Endodermal cell (in vitro differentiated cells): ENCODE results near the gene GAGE12G. TPM values are rescaled to one million over a fixed set of nuclear protein-coding genes. Genes with fewer than 3 reads are reported as not detected.
"Not testable (repeated sequence)": the region's sequence is repeated elsewhere in the genome, so short reads cannot be mapped to it uniquely, and the experiment has no call there.

Experiments
- DNase-seq: peaks from one replicate; pipeline ENCODE4 v3.0.0-alpha.2; 2017
- H3K27ac ChIP-seq: 2 replicates; pipeline ENCODE4 v1.5.1; 2013; ENCODE audit warnings: mild to moderate bottlenecking, low read depth, low read length, moderate library complexity
- H3K27me3 ChIP-seq: 2 replicates; pipeline ENCODE4 v1.6.1; 2013; ENCODE audit warnings: mild to moderate bottlenecking, low read length, moderate library complexity; ENCODE audit not compliant: insufficient read depth, control insufficient read depth, poor library complexity, severe bottlenecking
- H3K36me3 ChIP-seq: 2 replicates; pipeline ENCODE4 v1.7.0; 2013; ENCODE audit warnings: mild to moderate bottlenecking, low read length, moderate library complexity; ENCODE audit not compliant: control insufficient read depth, insufficient read depth
- H3K4me1 ChIP-seq: one replicate; pipeline ENCODE4 v1.7.0; 2013; ENCODE audit warnings: low read length; ENCODE audit not compliant: control insufficient read depth, insufficient read depth
- H3K4me3 ChIP-seq: 2 replicates; pipeline ENCODE4 v1.5.1; 2013; ENCODE audit warnings: mild to moderate bottlenecking, low read length, moderate library complexity
- H3K9ac ChIP-seq: 2 replicates; pipeline ENCODE4 v1.6.1; 2013; ENCODE audit warnings: mild to moderate bottlenecking, low read length, moderate library complexity; ENCODE audit not compliant: poor library complexity, severe bottlenecking; ENCODE audit errors: extremely low read depth
- H3K9me3 ChIP-seq: 2 replicates; pipeline ENCODE4 v1.6.1; 2013; ENCODE audit warnings: mild to moderate bottlenecking, low read length, moderate library complexity; ENCODE audit not compliant: control insufficient read depth
- H3K27ac Mint-ChIP-seq: 2 replicates; pipeline ENCODE4 v1.8.0; 2020; ENCODE audit warnings: mixed read lengths
- H3K27me3 Mint-ChIP-seq: 2 replicates; pipeline ENCODE4 v1.8.0; 2021; ENCODE audit warnings: mild to moderate bottlenecking, mixed read lengths; ENCODE audit not compliant: insufficient read depth
- H3K36me3 Mint-ChIP-seq: 2 replicates; pipeline ENCODE4 v1.8.0; 2020; ENCODE audit warnings: low read depth, mixed read lengths
- H3K4me1 Mint-ChIP-seq: 2 replicates; pipeline ENCODE4 v1.8.0; 2020; ENCODE audit warnings: mixed read lengths
- H3K4me3 Mint-ChIP-seq: 2 replicates; pipeline ENCODE4 v1.8.0; 2020; ENCODE audit warnings: mild to moderate bottlenecking, moderate library complexity, mixed read lengths
- H3K9me3 Mint-ChIP-seq: 2 replicates; pipeline ENCODE4 v1.8.0; 2020; ENCODE audit warnings: mild to moderate bottlenecking, mixed read lengths
- WGBS, 2 experiments: methylation state at CpG; one replicate each; pipeline versions ENCODE4 v1.1.5 to v1.1.7; 2013; ENCODE audit warnings: missing lambda C conversion rate in 2 of 2, mixed read lengths in 1 of 2; ENCODE audit not compliant: insufficient coverage in 1 of 2, insufficient read length in 1 of 2; 5-methylcytosine and 5-hydroxymethylcytosine counted together
- total RNA-seq, 2 donors: library from RNA; stranded (reverse); fragmentation: NEBNext Ultra II Directional in 1 of 2; extraction: Animal tissue kit (Norgen Biotek cat#: 25700) in 1 of 2; gene quantifications; 2 replicates in 1 of 2; 3 replicates in 1 of 2; pipeline ENCODE4 v1.2.1, GENCODE V29; 2021

GAGE12G gene
- total RNA-seq, 2 donors from 2014 or later: not detected

DNA sequence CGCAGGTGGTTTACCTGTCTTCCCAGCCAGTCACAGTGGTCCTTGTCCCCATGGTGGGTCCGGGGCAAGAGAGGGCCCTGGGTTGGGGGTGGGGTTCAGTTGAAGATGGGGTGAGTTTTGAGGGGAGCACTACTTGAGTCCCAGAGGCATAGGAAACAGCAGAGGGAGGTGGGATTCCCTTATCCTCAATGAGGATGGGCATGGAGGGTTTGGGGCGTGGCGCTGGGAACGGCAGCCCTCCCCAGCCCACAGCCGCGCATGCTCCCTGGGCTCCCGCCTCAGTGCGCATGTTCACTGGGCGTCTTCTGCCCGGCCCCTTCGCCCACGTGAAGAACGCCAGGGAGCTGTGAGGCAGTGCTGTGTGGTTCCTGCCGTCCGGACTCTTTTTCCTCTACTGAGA is 9.4 kb downstream of the GAGE12G start, which contains the start of gene GAGE12H:
Gene GAGE12H, plus strand, starts transcription at position 301 of the 400 bp plus-strand sequence. CDS start 1,155 bp downstream, outside the sequence.
- not testable (repeated sequence) for H3K9ac ChIP-seq, H3K27ac ChIP-seq, H3K4me1 ChIP-seq, H3K9me3 ChIP-seq, H3K9me3 Mint-ChIP-seq, H3K4me1 Mint-ChIP-seq, H3K27me3 ChIP-seq, DNase-seq, H3K36me3 ChIP-seq, H3K36me3 Mint-ChIP-seq, H3K27ac Mint-ChIP-seq, H3K4me3 Mint-ChIP-seq, H3K27me3 Mint-ChIP-seq, H3K4me3 ChIP-seq
- no CpG with 5 or more reads among the region's 16 CpGs for WGBS, 2 experiments

DNA sequence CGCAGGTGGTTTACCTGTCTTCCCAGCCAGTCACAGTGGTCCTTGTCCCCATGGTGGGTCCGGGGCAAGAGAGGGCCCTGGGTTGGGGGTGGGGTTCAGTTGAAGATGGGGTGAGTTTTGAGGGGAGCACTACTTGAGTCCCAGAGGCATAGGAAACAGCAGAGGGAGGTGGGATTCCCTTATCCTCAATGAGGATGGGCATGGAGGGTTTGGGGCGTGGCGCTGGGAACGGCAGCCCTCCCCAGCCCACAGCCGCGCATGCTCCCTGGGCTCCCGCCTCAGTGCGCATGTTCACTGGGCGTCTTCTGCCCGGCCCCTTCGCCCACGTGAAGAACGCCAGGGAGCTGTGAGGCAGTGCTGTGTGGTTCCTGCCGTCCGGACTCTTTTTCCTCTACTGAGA is 19.0 kb downstream of the GAGE12G start, which contains the start of gene GAGE2A:
Gene GAGE2A, plus strand, starts transcription at position 301 of the 400 bp plus-strand sequence. CDS start 1,155 bp downstream, outside the sequence.
- not testable (repeated sequence) for H3K9me3 ChIP-seq, H3K27ac ChIP-seq, H3K4me3 Mint-ChIP-seq, H3K27ac Mint-ChIP-seq, H3K4me3 ChIP-seq, DNase-seq, H3K9me3 Mint-ChIP-seq, H3K27me3 Mint-ChIP-seq, H3K36me3 ChIP-seq, H3K36me3 Mint-ChIP-seq, H3K4me1 Mint-ChIP-seq, H3K4me1 ChIP-seq, H3K9ac ChIP-seq, H3K27me3 ChIP-seq
- no CpG with 5 or more reads among the region's 16 CpGs for WGBS, 2 experiments

DNA sequence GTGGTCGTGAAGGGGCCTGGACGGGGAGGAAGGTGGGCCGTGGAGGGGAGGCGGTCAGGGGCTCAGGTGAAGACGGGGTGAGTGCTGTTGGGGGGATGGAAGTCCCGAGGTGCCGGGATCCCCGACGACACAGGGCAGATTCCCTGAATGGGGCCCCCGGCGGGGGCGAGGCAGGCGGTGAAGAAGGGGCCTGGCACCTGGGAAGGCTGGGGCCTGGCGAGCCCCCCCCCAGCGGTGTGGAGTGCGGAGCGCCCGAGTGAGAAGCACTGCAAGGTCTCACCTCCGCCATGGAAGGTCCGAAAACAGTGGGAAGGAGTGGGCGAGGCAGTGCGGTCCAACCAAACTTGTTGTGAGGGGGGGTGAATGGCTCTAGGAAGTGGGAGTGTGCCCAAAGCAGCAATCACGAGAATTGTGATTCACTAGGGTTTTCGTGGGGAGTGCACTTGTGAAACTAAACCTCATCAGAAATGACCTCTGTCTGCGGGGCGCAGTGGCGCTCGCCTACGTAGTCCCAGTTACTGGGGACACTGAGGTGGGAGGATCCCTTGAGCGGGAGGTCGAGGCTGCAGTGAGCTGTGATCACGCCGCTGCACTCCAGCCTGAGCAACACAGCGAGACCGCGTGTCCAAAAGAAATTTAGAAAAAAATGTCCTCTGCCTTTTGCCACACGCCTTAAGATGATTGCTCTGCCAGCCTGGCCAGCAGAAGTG is 19.7 kb downstream of the GAGE12G start:
- not testable (repeated sequence) for H3K4me3 ChIP-seq, H3K27me3 Mint-ChIP-seq, DNase-seq, H3K4me3 Mint-ChIP-seq, H3K27me3 ChIP-seq, H3K9me3 ChIP-seq, H3K36me3 ChIP-seq, H3K4me1 ChIP-seq, H3K4me1 Mint-ChIP-seq, H3K9ac ChIP-seq, H3K27ac Mint-ChIP-seq, H3K27ac ChIP-seq, H3K9me3 Mint-ChIP-seq, H3K36me3 Mint-ChIP-seq
- WGBS, 2 experiments: 96 to 100% methylated on average over 2 to 17 of the region's 37 CpGs

DNA sequence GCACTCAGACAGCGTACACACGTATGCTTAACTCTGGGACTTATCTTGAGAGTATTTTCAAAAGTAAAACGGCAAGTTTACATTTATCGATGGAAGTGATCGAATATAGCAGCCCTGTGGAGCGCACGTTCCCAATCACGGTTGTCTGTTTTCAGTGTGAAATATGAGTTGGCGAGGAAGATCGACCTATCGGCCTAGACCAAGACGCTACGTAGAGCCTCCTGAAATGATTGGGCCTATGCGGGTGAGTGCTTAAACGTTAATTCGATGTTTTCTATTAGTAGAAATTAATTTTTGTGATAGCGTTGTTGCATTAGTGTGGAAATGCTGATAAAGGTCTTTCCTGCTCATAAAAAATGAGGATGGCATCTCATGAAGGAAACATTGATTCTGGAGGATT is 20.3 kb downstream of the GAGE12G start:
- not testable (repeated sequence) for H3K36me3 ChIP-seq, H3K9me3 Mint-ChIP-seq, H3K27me3 Mint-ChIP-seq, H3K9ac ChIP-seq, H3K4me1 ChIP-seq, H3K4me1 Mint-ChIP-seq, H3K9me3 ChIP-seq, H3K27me3 ChIP-seq, H3K27ac ChIP-seq, DNase-seq, H3K27ac Mint-ChIP-seq, H3K4me3 Mint-ChIP-seq, H3K4me3 ChIP-seq, H3K36me3 Mint-ChIP-seq
- WGBS, 2 experiments: 98% methylated on average over 12 of the region's 17 CpGs; no CpG with 5 or more reads in 1 of the 2 experiments

DNA sequence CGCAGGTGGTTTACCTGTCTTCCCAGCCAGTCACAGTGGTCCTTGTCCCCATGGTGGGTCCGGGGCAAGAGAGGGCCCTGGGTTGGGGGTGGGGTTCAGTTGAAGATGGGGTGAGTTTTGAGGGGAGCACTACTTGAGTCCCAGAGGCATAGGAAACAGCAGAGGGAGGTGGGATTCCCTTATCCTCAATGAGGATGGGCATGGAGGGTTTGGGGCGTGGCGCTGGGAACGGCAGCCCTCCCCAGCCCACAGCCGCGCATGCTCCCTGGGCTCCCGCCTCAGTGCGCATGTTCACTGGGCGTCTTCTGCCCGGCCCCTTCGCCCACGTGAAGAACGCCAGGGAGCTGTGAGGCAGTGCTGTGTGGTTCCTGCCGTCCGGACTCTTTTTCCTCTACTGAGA is 28.5 kb downstream of the GAGE12G start, which contains the start of gene GAGE1:
Gene GAGE1, plus strand, starts transcription at position 301 of the 400 bp plus-strand sequence. CDS start 1,155 bp downstream, outside the sequence.
- DNase-seq, H3K27me3 Mint-ChIP-seq, H3K27me3 ChIP-seq, H3K27ac Mint-ChIP-seq, H3K9me3 ChIP-seq, H3K4me1 ChIP-seq, H3K36me3 ChIP-seq, H3K4me1 Mint-ChIP-seq, H3K9me3 Mint-ChIP-seq, H3K36me3 Mint-ChIP-seq, H3K4me3 ChIP-seq, H3K9ac ChIP-seq, H3K4me3 Mint-ChIP-seq, H3K27ac ChIP-seq: not testable (repeated sequence)
- no CpG with 5 or more reads among the region's 16 CpGs for WGBS, 2 experiments
